Measurements from ENCODE around the gene MYO1A. TPM values are rescaled to one million over a fixed set of nuclear protein-coding genes. Genes with fewer than 3 reads are reported as not detected.

The MYO1A gene
- total RNA-seq, 1 experiment from 2014 or later = 0.26 TPM

DNA sequence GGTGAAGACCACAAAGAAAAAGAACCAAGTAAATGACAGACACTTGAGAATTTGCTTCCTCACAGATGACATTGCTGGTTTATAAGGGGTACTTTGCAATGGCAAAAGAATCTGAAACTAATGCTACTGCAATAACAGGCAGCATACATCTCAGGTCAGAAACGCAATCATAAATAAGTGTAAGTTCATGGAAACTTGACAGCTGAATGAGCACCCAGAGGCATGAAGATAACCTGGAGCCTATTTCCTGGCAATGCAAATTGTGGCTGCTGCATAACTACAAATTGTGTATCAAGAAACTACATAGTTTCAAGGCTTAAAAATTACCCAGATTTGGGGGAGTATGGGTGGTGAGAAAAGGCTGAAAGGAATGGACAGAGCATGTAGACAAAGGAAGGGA lies 8.5 kb upstream of the MYO1A start:
- Histone ChIP-seq H3K4me2 (ENCODE audit: insufficient read depth, insufficient read length, low read length) (no peak overlapping the region), H3K9ac (ENCODE audit: extremely low read depth, insufficient read length, low read length) (no peak overlapping the region), H3K79me1 (ENCODE audit: insufficient read depth, low read depth, low read length, poor library complexity, severe bottlenecking) (no peaks in the 10 kb centered on the region), H2AK5ac (ENCODE audit: insufficient read length, low read length) (no peak overlapping the region), H2BK12ac (ENCODE audit: insufficient read length, low read depth, low read length) (no peak overlapping the region), H3K9me3 (ENCODE audit: control insufficient read depth, low read depth, low read length) (no peaks in the 10 kb centered on the region), H2BK5ac (ENCODE audit: insufficient read length, low read length) (no peak overlapping the region), H4K5ac (ENCODE audit: insufficient read length, low read depth, low read length) (no peak overlapping the region), H4K20me1 (ENCODE audit: control insufficient read depth, insufficient read depth, insufficient read length) (no peaks in the 10 kb centered on the region), H3K79me2 (ENCODE audit: insufficient read depth, low read length) (no peaks in the 10 kb centered on the region), H3K14ac (ENCODE audit: insufficient read depth, low read length) (no peak overlapping the region), H4K8ac (replicated peaks; ENCODE audit: insufficient read length, low read depth, low read length) (no peak overlapping the region), H3K18ac (ENCODE audit: insufficient read length, low read depth, low read length) (no peak overlapping the region), H3K23me2 (ENCODE audit: insufficient read length, low read depth, low read length, poor library complexity, severe bottlenecking) (no peaks in the 10 kb centered on the region), H2BK120ac (ENCODE audit: low read depth, low read length, poor library complexity, severe bottlenecking) (no peak overlapping the region), H3T11ph (ENCODE audit: low read length) (no peak overlapping the region), H3K27me3 (ENCODE audit: insufficient read depth, low read length) (no peaks in the 10 kb centered on the region), H3K4ac (ENCODE audit: low read depth, low read length) (no peak overlapping the region), H3K23ac (ENCODE audit: insufficient read length, low read depth, low read length) (no peak overlapping the region), H3K4me1 (ENCODE audit: insufficient read depth, low read length) (no peaks in the 10 kb centered on the region), H4K91ac (ENCODE audit: insufficient read length, low read depth, low read length) (no peak overlapping the region), H3K56ac (ENCODE audit: insufficient read length, low read depth, low read length) (no peak overlapping the region), H3K27ac (ENCODE audit: insufficient read length, low read depth, low read length) (no peak overlapping the region), H2BK20ac (ENCODE audit: low read depth, low read length, poor library complexity, severe bottlenecking) (no peak overlapping the region), H2BK15ac (ENCODE audit: low read depth, low read length) (no peak overlapping the region), H2AFZ (ENCODE audit: low read length) (no peak overlapping the region)
- no peaks in the 10 kb centered on the region for H3K9me3 Mint-ChIP-seq
- H3K27ac Mint-ChIP-seq = no peak overlapping the region
- H3K27me3 Mint-ChIP-seq (ENCODE audit: low read depth) = no peaks in the 10 kb centered on the region
- TF ChIP-seq, protein P1, sequence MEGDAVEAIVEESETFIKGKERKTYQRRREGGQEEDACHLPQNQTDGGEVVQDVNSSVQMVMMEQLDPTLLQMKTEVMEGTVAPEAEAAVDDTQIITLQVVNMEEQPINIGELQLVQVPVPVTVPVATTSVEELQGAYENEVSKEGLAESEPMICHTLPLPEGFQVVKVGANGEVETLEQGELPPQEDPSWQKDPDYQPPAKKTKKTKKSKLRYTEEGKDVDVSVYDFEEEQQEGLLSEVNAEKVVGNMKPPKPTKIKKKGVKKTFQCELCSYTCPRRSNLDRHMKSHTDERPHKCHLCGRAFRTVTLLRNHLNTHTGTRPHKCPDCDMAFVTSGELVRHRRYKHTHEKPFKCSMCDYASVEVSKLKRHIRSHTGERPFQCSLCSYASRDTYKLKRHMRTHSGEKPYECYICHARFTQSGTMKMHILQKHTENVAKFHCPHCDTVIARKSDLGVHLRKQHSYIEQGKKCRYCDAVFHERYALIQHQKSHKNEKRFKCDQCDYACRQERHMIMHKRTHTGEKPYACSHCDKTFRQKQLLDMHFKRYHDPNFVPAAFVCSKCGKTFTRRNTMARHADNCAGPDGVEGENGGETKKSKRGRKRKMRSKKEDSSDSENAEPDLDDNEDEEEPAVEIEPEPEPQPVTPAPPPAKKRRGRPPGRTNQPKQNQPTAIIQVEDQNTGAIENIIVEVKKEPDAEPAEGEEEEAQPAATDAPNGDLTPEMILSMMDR (conservative IDR thresholded peaks at IDR 0.05) = no peak
- H3K36me3 Mint-ChIP-seq (ENCODE audit: insufficient read depth in 1 of 3, low read depth in 3 of 3) = peaks cover 33 to 77% (median 63%) of the 10 kb centered on the region in 3 experiments; a peak in 6 of 7 replicates
- no CpG with 5 or more reads among the region's 1 CpG for WGBS (ENCODE audit: extremely low coverage, insufficient read length, low lambda C conversion rate)
- H3K4me1 Mint-ChIP-seq = no peaks in the 10 kb centered on the region
- H3K4me3 Mint-ChIP-seq = no peak overlapping the region
- no peak for DNase-seq

Measured in H9 (cell line).